HK-2 (cell line): Measurements from ENCODE around the gene CCDC172.
A peak's percentile ranks its signal among the peaks of the same experiment; 100 is the strongest.

ENCODE experiments used
- DNase-seq: peaks from one replicate; pipeline ENCODE4 v3.0.0-alpha.2; 2018; ENCODE audit not compliant: unreplicated experiment

CCDC172 gene, protein sequence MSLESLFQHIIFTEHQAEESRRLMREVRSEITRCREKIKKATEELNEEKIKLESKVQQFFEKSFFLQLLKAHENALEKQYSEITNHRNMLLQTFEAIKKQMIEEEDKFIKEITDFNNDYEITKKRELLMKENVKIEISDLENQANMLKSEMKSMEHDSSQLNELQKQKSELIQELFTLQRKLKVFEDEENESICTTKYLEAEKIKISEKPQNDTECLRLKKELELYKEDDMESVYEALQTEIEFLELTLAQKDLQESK

GRCh38 chr10:116324227-116324950 lies at the start of gene CCDC172:
Gene CCDC172, plus strand, starts transcription at chr10:116324448. Its CDS starts 564 bp downstream, at chr10:116325012.
- DNase-seq: no peak

- no peak for DNase-seq
These were observed 47.3 kb upstream of the CCDC172 start for GRCh38 chr10:116276981-116277380.

GRCh38 chr10:116278846-116279245 lies 45.4 kb upstream of the CCDC172 start:
- DNase-seq: no peak

DNA sequence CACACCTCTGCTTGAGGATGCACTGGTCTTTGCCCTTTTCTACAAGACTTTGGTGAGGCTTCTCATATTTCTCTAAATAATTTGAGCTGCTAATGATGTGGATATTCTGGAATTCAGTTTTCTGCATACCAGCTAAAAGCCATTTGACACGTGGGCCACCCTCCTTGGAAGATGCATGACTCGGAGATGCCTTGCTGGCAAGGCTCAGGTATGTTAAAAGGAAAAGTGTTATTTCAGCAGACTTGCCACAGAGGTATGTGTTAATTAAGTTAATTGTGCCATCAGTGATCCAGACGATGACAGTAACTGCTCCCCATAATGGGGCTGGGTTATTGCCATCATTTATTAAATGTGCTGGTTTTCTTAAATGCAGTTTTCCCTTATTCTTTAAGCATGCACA lies 42.5 kb upstream of the CCDC172 start:
- DNase-seq: no peak

DNA sequence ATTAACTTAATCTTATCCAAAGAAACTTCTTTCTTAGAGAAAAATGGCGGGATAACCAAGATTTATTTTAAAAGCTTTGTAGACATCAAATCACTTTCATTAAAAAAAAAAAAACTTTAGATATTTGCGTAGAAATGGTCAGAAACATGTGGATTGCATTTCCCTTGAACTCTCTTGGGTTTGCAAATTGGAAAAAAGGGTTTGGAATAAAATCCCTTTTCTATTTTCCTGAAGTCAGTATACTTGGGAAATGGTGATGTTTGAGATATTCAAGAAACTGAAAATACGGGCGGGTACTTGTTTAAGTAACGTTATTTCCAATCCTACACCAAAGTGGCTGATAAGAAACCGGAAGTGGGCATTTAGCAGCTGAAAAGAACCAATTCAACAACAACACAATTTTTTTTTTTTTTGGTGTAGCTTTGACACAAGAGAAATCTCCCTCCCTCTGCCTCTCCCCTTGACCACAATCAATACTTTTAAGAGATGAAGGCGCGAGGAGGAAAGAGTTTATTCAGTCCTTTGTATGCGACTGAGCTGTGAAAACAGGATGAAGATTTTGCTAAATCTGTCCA lies 37.5 kb upstream of the CCDC172 start:
- DNase-seq: no peak

GRCh38 chr10:116287906-116288501 lies 36.2 kb upstream of the CCDC172 start:
- DNase-seq: peak; percentile 44

GRCh38 chr10:116289652-116290051 lies 34.6 kb upstream of the CCDC172 start:
- no peak for DNase-seq

DNA sequence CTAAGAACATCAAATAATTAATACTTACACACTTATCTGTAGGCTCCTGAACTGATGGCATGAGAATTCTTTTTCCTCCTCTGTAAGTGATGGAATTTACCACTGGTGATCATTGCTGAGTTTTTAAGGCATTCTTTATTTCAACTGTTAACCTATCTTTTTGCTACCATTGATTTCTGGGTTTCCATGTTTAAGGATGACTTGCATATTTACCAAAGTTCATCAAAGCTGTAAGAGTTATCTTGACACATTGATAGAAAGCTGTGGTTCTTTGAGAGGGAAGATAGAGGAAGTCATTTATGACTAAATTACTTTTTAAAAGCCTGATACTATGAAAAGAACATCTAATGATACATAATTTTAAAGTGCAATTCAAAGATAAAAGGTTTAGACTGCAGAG lies 31.8 kb upstream of the CCDC172 start:
- no peak for DNase-seq

GRCh38 chr10:116296291-116296721 lies 27.9 kb upstream of the CCDC172 start:
- DNase-seq: no peak

GRCh38 chr10:116298586-116298985 lies 25.7 kb upstream of the CCDC172 start:
- no peak for DNase-seq

- no peak for DNase-seq
These were observed 23.7 kb upstream of the CCDC172 start for GRCh38 chr10:116300542-116300941.

GRCh38 chr10:116304923-116305322 lies 19.3 kb upstream of the CCDC172 start:
- no peak for DNase-seq

DNA sequence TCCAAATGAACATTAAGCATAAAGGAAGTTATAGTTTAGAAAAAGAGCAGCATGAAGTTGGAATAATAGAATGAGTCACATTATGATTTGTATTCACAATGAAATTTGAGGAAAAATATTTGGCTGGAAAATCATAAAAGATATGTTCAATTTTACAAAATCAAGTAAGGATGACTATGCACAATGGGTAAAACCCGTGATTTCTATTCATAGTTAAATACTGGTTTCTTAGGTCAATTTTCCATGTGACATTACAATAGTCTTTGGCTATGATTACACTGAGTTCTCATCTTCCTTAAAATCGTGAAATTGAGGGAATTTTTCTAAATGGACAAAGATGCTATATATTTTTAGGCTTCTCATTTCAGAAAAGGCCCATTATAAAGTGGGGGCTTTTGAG lies 17.4 kb upstream of the CCDC172 start:
- DNase-seq: no peak

- DNase-seq: no peak
These were observed 16.8 kb upstream of the CCDC172 start for GRCh38 chr10:116307455-116307854.

GRCh38 chr10:116311016-116311415 lies 13.2 kb upstream of the CCDC172 start:
- DNase-seq: no peak

DNA sequence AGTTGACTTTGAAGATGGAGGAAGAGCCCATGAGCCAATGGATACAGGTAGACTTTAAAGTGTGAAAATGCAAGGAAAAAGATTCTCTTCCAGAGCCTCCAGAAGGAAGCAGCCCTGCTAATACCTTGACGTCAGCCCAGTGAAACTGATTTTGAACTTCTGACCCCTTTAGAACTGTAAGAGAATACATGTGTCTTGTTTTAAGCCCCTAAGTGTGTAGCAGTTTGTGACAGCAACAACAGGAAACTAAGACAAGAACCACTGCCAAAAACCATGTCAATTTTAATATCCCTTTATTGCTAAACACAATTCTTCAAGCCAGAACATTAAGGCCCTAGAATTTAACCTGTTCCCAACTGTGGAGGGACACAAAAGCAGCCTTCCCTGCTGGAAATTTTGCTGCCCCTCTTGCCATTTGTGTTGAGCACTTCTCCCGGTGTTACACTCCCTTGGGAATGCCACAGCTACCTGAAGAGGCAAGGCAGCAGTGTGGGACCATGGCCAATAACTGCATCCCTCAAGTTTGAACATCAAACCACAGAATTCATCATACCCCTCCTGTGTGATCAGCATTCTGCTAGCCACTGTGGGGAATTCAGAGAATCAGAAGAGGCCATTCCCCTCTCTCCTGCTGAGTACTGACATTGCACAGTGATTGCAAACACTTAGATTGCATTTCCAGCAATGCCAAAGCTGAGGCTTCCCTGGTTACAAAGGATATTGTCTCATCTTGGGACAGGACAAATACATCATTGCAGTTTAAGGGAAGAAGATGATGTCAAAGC lies 12.3 kb upstream of the CCDC172 start:
- no peak for DNase-seq

DNA sequence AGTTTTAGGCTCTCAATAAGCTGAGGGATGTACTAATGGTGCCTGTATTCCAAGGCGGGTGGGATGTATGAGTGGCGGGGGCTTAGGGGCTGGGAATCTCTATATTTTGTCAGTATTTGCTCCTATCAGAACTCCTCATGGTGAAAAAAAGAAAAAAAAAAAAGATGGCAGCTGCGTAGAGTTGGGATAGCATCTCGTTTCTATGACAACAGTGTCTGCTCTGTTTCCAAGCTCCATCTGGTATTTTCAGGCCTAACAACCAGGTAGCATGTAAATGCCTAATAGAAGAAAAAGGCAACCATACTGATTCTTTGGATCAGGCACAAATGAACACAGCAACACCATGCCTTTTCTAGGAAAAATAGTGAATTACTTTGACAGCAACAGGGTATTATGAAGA lies 11.7 kb upstream of the CCDC172 start:
- DNase-seq: no peak

DNA sequence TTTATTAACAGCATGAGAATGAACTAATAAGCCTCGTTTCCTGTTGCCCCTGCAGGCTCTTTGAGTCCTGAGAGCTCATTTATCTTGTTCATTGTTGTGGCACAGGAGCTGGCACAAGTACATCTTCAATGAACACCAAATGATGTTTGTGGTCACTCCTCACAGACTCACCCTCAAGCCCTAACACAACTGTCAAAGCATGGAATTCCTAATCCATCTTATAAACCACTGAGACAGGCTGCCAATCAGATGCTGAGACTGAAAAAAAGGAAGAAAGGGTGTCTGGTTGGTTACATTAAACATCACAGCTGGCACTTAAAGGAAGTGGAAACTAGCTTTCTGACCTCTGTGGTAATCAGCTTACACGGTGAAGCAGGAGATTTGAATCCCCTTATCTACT lies 7.7 kb upstream of the CCDC172 start:
- DNase-seq: no peak

DNA sequence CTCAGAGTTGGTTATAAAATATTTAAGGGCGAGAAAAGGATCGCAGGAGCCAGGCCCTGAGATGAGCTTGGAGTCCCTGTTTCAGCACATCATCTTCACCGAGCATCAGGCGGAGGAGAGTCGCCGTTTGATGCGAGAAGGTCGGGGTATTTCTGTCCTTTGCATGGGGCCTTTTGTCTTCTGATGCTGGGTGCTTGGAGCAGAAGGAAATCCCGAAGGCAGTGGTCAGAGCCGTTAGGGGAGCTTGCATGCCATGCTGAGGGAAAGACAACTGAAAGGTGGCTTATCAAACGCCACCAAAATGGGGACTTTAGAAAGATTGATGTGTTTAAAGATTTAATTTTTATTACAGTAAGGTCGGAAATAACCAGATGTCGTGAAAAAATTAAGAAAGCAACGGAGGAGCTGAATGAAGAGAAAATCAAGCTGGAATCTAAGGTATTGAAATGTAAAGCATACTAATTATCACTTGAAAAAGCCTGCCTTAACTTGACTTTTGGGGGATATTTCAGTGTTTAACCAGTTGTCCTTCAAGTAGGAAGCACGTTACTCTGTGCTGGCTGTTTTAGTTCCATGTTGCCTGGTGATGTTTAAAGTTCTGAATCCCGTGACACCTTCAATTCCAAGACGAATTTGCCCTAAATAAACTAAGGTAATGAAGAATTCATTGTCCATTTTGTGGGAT lies 845 bp downstream of the CCDC172 start:
- DNase-seq: no peak

DNA sequence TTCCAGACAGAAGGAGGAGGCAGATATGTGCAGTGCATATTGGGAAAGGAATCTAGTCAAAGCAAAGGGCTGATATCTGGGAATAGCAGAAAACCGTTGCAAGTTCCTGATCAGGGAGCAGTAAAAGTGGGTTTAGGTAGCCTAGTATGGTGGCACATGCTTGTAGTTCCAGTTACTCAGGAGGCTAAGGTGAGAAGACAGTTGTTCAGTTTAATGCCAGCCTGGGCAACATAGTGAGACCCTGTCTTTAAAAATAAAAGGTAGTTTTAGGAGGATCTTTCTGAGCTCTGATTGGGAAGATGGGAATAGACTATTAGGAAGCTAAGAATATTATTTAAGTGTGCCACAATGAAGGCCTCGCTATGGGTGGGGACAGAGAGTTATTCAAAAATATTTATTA lies 1.7 kb downstream of the CCDC172 start:
- no peak for DNase-seq

- no peak for DNase-seq
These were observed 4.9 kb downstream of the CCDC172 start for GRCh38 chr10:116329153-116329552.
